ENCODE results near the gene ARHGAP18.

DNA sequence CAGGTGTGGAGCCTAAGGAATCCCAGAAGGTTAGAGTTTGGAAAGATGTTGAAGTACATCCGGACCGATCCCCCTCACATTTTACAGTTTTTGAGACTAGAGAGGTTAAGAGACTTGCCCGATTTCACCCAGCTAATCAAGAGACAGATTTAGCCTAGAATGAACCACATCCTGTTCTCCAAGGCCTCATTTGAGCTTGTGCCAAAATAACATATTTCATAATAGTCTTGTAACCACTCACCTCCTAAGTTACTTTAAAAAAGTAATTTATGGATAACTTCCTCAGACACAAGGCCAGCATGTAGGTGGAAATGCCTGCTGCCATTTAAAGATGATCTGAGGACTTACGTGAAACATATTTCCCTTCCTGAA lies 39.8 kb upstream of the ARHGAP18 start:
- no peak for TF ChIP-seq POLR2A (IDR thresholded peaks at IDR 0.05)
- no peak for TF ChIP-seq CTCF (IDR thresholded peaks at IDR 0.05)
- TF ChIP-seq EP300 (IDR thresholded peaks at IDR 0.05), result no peak
- TF ChIP-seq POLR2AphosphoS5 (IDR thresholded peaks at IDR 0.05), result no peak
